ENCODE measurements around the gene SRSF6.

DNA sequence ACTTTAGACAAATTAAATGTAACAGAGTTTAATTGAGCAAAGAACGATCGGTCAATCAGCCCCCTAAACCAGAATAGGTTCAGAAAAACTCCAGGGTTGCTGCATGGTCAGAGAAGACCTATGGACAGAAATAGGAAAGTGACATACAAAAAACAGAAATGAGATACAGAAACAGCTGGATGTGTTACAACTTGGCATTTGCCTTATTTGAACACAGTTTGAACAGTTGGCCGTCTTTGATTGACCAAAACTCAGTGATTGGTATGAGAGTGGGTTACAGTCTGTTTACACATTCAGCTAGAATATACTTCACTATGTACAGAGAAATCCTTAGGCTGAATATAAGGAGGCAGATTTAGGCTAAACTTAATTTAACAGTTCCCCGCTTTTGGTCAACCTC, 19.9 kb downstream of the SRSF6 start:
- TF ChIP-seq EZH2 (IDR thresholded peaks at IDR 0.05; ENCODE audit: borderline replicate concordance, low read length): no peak
- TF ChIP-seq, protein P1, sequence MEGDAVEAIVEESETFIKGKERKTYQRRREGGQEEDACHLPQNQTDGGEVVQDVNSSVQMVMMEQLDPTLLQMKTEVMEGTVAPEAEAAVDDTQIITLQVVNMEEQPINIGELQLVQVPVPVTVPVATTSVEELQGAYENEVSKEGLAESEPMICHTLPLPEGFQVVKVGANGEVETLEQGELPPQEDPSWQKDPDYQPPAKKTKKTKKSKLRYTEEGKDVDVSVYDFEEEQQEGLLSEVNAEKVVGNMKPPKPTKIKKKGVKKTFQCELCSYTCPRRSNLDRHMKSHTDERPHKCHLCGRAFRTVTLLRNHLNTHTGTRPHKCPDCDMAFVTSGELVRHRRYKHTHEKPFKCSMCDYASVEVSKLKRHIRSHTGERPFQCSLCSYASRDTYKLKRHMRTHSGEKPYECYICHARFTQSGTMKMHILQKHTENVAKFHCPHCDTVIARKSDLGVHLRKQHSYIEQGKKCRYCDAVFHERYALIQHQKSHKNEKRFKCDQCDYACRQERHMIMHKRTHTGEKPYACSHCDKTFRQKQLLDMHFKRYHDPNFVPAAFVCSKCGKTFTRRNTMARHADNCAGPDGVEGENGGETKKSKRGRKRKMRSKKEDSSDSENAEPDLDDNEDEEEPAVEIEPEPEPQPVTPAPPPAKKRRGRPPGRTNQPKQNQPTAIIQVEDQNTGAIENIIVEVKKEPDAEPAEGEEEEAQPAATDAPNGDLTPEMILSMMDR (conservative IDR thresholded peaks at IDR 0.05 in 1 of 2, IDR thresholded peaks at IDR 0.05 in 1 of 2; ENCODE audit: extremely low read depth in 1 of 2, insufficient read depth in 1 of 2, low read depth in 1 of 2, low read length in 2 of 2): no peak

Data from mammary epithelial cell (primary cell).